Measurements from ENCODE around the gene RASGRP1. TPM values are rescaled to one million over a fixed set of nuclear protein-coding genes. Genes with fewer than 3 reads are reported as not detected.

RASGRP1 gene
- total and polyA plus RNA-seq, 7 donors = 0.01 to 0.27 (median 0.16) TPM; not detected in 1

DNA sequence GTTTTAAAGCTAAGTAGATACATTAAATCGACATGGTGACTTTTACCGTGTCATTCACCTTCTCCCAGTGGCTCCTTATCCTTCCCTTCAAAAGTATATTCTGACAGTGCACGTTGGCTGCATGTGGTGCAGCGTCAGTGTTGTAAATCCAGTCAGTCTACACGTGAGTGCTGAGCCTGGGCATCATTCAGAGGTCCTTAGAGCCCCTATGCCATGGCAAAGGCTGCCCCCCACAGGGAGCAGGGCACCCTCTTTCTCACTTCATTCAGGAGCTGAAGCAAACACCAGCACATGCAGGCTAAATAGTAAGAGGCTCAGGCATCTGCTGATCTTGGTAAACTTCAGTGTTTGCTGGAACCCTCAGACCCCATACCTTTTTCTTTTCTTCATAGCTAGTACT is 43.3 kb downstream of the RASGRP1 start:
- intact Hi-C loops (cut with DNase I) = no loop called here
- 34 to 45% (median 35%) methylated on average over 5 of the region's 5 CpGs for WGBS, 3 donors
- Histone ChIP-seq H3K27ac (no peak overlapping the region), H3K4me1 (no peaks in the 10 kb centered on the region), H3K27me3 (ENCODE audit: insufficient read depth in 3 of 3, low read length in 2 of 3) (peaks cover 0 to 11% (median 3%) of the 10 kb centered on the region in 3 donors), H3K9me3 (no peaks in the 10 kb centered on the region), H3K36me3 (ENCODE audit: insufficient read depth in 1 of 2, low read depth in 1 of 2) (no peaks in the 10 kb centered on the region), H3K4me3 (no peak overlapping the region)
- DNase-seq (no peak), ATAC-seq (no peak)
- no peak for TF ChIP-seq CTCF (IDR thresholded peaks at IDR 0.05)

- intact Hi-C loops (cut with DNase I) = no loop called here
- TF ChIP-seq CTCF (IDR thresholded peaks at IDR 0.05) = no peak
- ATAC-seq (no peak), DNase-seq (no peak)
- H3K4me3 ChIP-seq = no peak overlapping the region
- peaks cover 0 to 12% (median 3%) of the 10 kb centered on the region in 3 donors for H3K27me3 ChIP-seq (ENCODE audit: insufficient read depth in 3 of 3, low read length in 2 of 3)
- no peaks in the 10 kb centered on the region for H3K36me3 ChIP-seq (ENCODE audit: insufficient read depth in 1 of 2, low read depth in 1 of 2)
- no peaks in the 10 kb centered on the region for H3K4me1 ChIP-seq
- H3K27ac ChIP-seq = no peak overlapping the region
- 77 to 83% (median 80%) methylated on average over 3 of the region's 3 CpGs for WGBS, 3 donors
- no peaks in the 10 kb centered on the region for H3K9me3 ChIP-seq
Observed at GRCh38 chr15:38520035-38520434, 44.6 kb downstream of the RASGRP1 start.

- intact Hi-C loops (cut with DNase I) = no loop called here
Observed at GRCh38 chr15:38518084-38518483, 46.5 kb downstream of the RASGRP1 start.

GRCh38 chr15:38517312-38517975 is 47.2 kb downstream of the RASGRP1 start:
- H3K27ac ChIP-seq = no peak overlapping the region
- H3K36me3 ChIP-seq (ENCODE audit: insufficient read depth in 1 of 2, low read depth in 1 of 2) = no peaks in the 10 kb centered on the region
- peaks cover 0 to 12% (median 3%) of the 10 kb centered on the region in 3 donors for H3K27me3 ChIP-seq (ENCODE audit: insufficient read depth in 3 of 3, low read length in 2 of 3)
- no peak for TF ChIP-seq CTCF (IDR thresholded peaks at IDR 0.05)
- DNase-seq (no peak), ATAC-seq (no peak)
- H3K4me3 ChIP-seq = no peak overlapping the region
- H3K4me1 ChIP-seq = no peaks in the 10 kb centered on the region
- 56 to 66% (median 65%) methylated on average over 2 of the region's 2 CpGs for WGBS, 3 donors
- H3K9me3 ChIP-seq = no peaks in the 10 kb centered on the region
- intact Hi-C loops (cut with DNase I) = loop anchor here in 1 of 2 donors (1.0 kb wide), 1 partner anchor 47 kb away; the partner anchor contains the start of gene RASGRP1

More at GRCh38 chr15:38518084-38518483, 46.5 kb downstream of the RASGRP1 start:
- TF ChIP-seq CTCF (IDR thresholded peaks at IDR 0.05) = no peak
- H3K27ac ChIP-seq = no peak overlapping the region
- no peak for ATAC-seq
- H3K4me3 ChIP-seq = no peak overlapping the region
- no peaks in the 10 kb centered on the region for H3K4me1 ChIP-seq
- WGBS, 3 donors = 76 to 87% (median 81%) methylated on average over 4 of the region's 4 CpGs
- H3K27me3 ChIP-seq (ENCODE audit: insufficient read depth in 3 of 3, low read length in 2 of 3) = peaks cover 0 to 12% (median 3%) of the 10 kb centered on the region in 3 donors
- no peak for DNase-seq
- no peaks in the 10 kb centered on the region for H3K36me3 ChIP-seq (ENCODE audit: insufficient read depth in 1 of 2, low read depth in 1 of 2)
- no peaks in the 10 kb centered on the region for H3K9me3 ChIP-seq
